MM.1S (cell line): ENCODE measurements around the gene SCN4A.

ENCODE experiments used
- CTCF ChIP-seq: fragments of 300-600 bp; sonication (generic); IDR thresholded peaks from 2 replicates; pipeline ENCODE4 v1.5.1; 2016; ENCODE audit warnings: antibody characterized with exemption, low read length, mixed read lengths
- EZH2phosphoT487 ChIP-seq: fragments of 300-600 bp; sonication (generic); IDR thresholded peaks from 2 replicates; pipeline ENCODE4 v1.6.1; 2018; ENCODE audit warnings: antibody characterized with exemption, low read length

GRCh38 chr17:63976702-63977101, 4.0 kb upstream of the SCN4A start:
- no peak for TF ChIP-seq EZH2phosphoT487
- no peak for TF ChIP-seq CTCF
